CD4-positive, alpha-beta memory T cell (primary cell): ENCODE results near the gene ZP1. TPM values are rescaled to one million over a fixed set of nuclear protein-coding genes. Genes with fewer than 3 reads are reported as not detected.

Source experiments
- CTCF ChIA-PET: fragments of 350-600 bp; sonication (Branson Sonifier 250); formaldehyde crosslinking; loops from one replicate; lab custom pipeline; 2021; ENCODE audit warnings: inconsistent platforms; ENCODE audit not compliant: partially characterized antibody; lab: Charles Lee
- POLR2A ChIA-PET: fragments of 350-600 bp; sonication (Branson Sonifier 250); formaldehyde crosslinking; loops from one replicate; lab custom pipeline; 2021; ENCODE audit not compliant: partially characterized antibody; lab: Charles Lee
- DNase-seq, 5 donors: peaks; one replicate each; pipeline versions ENCODE4 v3.0.0 to v3.0.0-alpha.2; 2020 to 2022; ENCODE audit warnings: mixed read lengths in 1 of 5
- H3K27ac ChIP-seq: one replicate; pipeline ENCODE4 v1.7.0; 2013; ENCODE audit warnings: low read depth, low read length
- H3K27me3 ChIP-seq: 2 replicates; pipeline ENCODE4 v1.7.0; 2013; ENCODE audit warnings: mild to moderate bottlenecking, low read length, moderate library complexity; ENCODE audit not compliant: insufficient read depth
- H3K36me3 ChIP-seq: 2 replicates; pipeline ENCODE4 v1.7.0; 2013; ENCODE audit warnings: mild to moderate bottlenecking, low read length, moderate library complexity; ENCODE audit not compliant: insufficient read depth
- H3K4me1 ChIP-seq: 2 replicates; pipeline ENCODE4 v1.7.0; 2013; ENCODE audit warnings: mild to moderate bottlenecking, low read length, moderate library complexity; ENCODE audit not compliant: insufficient read depth
- H3K4me3 ChIP-seq, 2 donors: one replicate each; pipeline ENCODE4 v1.7.0; 2013; ENCODE audit warnings: low read length in 2 of 2, mild to moderate bottlenecking in 1 of 2
- H3K9me3 ChIP-seq, 2 donors: one replicate each; pipeline ENCODE4 v1.7.0; 2013; ENCODE audit warnings: low read length in 2 of 2, control low read depth in 1 of 2; ENCODE audit not compliant: control insufficient read depth in 1 of 2
- H3K27ac Mint-ChIP-seq, 7 donors: one replicate each; pipeline ENCODE4 v1.8.0; 2020 to 2021; ENCODE audit warnings: mixed read lengths in 7 of 7, mild to moderate bottlenecking in 6 of 7, inconsistent platforms in 3 of 7, moderate library complexity in 3 of 7
- H3K27me3 Mint-ChIP-seq, 2 donors: one replicate each; pipeline ENCODE4 v1.8.0; 2020 to 2021; ENCODE audit warnings: mixed read lengths in 2 of 2
- H3K36me3 Mint-ChIP-seq, 2 donors: one replicate each; pipeline ENCODE4 v1.8.0; 2020 to 2021; ENCODE audit warnings: mixed read lengths in 2 of 2, inconsistent platforms in 1 of 2, mild to moderate bottlenecking in 1 of 2
- H3K4me1 Mint-ChIP-seq, 4 donors: one replicate each; pipeline ENCODE4 v1.8.0; 2020 to 2021; ENCODE audit warnings: mixed read lengths in 4 of 4, mild to moderate bottlenecking in 1 of 4
- H3K4me3 Mint-ChIP-seq, 8 donors: one replicate each; pipeline ENCODE4 v1.8.0; 2020 to 2021; ENCODE audit warnings: mixed read lengths in 8 of 8, mild to moderate bottlenecking in 7 of 8, moderate library complexity in 6 of 8, inconsistent platforms in 3 of 8
- H3K9me3 Mint-ChIP-seq, 8 donors: one replicate each; pipeline ENCODE4 v1.8.0; 2020 to 2021; ENCODE audit warnings: mixed read lengths in 8 of 8, mild to moderate bottlenecking in 5 of 8, inconsistent platforms in 3 of 8, moderate library complexity in 1 of 8
- intact Hi-C: fragments of 100-400 bp; cut with micrococcal nuclease; formaldehyde crosslinking; loops from one replicate; pipeline ENCODE4 v1.15.1; 2023
- polyA plus RNA-seq, 2 donors: library from polyadenylated mRNA; unstranded; fragments of 300-500 nt; fragmentation: Illumina TruSeq; gene quantifications; one replicate each; pipeline ENCODE4 v1.2.3, GENCODE V29; 2021
- total RNA-seq, 2 experiments: library from RNA; stranded (reverse); gene quantifications; one replicate each; pipeline ENCODE4 v1.2.3, GENCODE V29; 2021

Gene ZP1
- total and polyA plus RNA-seq, 4 experiments from 2014 or later: 0.33 to 0.50 (median 0.41) TPM; not detected in 1

DNA sequence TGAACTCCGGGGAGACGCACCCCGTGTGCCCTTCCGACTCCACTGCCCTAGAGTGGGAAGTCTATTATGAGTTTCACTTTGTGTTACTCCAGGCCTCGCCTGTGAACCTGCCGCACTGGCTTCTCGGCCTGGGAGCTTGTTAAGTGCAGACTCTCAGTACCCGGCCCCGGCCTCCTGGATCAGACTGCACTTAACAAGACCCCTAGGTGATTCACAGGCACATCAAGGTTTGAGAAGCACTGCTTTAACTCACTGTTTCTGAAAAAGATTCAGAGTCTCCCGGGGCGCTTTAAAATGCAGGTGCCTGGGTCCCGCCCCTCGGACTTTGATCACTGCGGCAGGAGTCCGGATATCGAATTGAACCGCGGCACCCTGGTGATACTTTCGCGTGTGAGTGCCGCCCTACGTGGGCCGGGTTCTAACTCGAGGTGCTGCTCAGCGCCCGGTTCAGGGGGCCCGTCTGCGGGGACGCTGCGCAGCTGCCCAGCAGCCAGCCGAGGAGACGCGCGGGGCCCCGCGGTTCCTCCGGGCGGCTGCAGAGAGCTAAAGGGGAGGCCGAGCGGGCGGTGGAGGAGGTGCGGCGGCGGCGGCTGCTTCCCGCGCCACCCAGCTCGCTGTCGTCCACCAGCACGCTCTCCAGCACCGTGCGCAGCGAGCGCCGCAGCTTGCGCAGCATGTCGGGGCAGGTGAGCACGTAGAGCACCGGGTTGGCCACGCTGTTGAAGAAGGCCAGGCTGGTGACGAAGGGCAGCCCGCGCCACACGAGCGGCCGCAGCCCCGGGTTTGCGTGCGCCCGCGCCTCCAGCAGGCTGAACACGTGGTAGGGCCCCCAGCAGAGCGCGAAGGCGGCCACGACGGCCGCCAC lies 15.0 kb upstream of the ZP1 start:
- CTCF ChIA-PET: no interaction called here
- Mint-ChIP-seq H3K4me3 (no peak overlapping the region), H3K9me3 (no peaks in the 10 kb centered on the region), H3K27ac (no peak overlapping the region), H3K36me3 (peaks cover 32 to 37% of the 10 kb centered on the region in 2 donors), H3K4me1 (peaks cover 0 to 5% (median 2%) of the 10 kb centered on the region in 4 donors), H3K27me3 (no peaks in the 10 kb centered on the region)
- Histone ChIP-seq H3K4me1 (no peaks in the 10 kb centered on the region), H3K36me3 (peaks cover 19% of the 10 kb centered on the region), H3K27me3 (no peaks in the 10 kb centered on the region), H3K9me3 (no peaks in the 10 kb centered on the region), H3K4me3 (no peak overlapping the region), H3K27ac (no peak overlapping the region)
- POLR2A ChIA-PET: no interaction called here
- no peak for DNase-seq
- intact Hi-C loops: no loop called here

DNA sequence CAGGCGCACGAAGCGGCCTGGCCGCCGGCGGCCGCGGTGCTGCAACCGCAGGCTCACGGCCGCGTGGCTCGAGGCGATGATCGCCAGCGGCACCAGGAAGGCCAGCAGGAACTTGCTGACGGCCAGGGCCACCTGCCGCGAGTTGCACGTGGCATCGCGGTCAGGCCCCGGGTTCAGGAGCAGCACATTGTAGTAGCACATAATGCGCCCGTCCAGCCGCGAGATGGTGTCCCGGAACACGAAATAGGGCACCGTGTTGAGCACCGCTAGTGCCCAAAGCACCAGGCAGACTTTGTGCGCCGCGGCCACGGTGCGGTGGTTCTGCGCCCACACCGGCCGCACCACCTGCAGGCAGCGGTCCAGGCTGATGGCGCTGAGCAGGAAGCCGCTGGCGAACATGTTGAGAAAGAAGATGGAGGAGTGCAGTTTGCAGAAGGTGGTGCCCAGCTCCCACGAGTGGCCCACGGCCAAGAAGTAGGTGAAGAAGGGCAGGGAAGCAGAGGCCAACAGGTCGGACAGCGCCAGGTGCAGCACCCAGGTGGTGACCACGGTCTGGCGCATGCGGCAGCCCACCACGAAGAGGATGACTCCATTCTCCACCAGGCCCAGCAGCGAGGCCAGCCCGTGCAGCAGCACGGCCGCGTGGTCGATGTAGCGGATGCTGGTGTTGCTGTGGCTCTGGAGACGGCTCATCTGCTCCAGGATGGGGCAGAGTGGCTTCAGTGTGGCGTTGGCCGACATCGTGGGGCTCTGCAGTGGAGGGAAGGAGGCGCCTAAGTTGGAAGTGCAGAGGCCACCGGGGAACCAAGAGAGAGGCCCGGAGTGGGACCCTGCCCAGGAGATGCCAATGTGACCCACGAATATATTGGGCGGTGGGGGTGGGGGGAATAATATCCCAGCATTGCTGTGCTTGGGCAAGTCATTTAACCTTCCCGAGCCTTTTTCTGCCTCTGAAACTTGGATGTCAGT lies 14.1 kb upstream of the ZP1 start:
- POLR2A ChIA-PET: no interaction called here
- peaks cover under 1 to 9% (median 6%) of the 10 kb centered on the region in 4 donors for H3K4me1 Mint-ChIP-seq
- H3K9me3 ChIP-seq: no peaks in the 10 kb centered on the region
- no peaks in the 10 kb centered on the region for H3K27me3 ChIP-seq
- H3K27ac Mint-ChIP-seq: no peak overlapping the region
- intact Hi-C loops: no loop called here
- peaks cover 19% of the 10 kb centered on the region for H3K36me3 ChIP-seq
- peaks cover 32% of the 10 kb centered on the region in 2 donors for H3K36me3 Mint-ChIP-seq
- no peaks in the 10 kb centered on the region for H3K9me3 Mint-ChIP-seq
- CTCF ChIA-PET: no interaction called here
- peaks cover 3% of the 10 kb centered on the region for H3K4me1 ChIP-seq
- H3K27ac ChIP-seq: no peak overlapping the region
- DNase-seq: no peak
- H3K27me3 Mint-ChIP-seq: no peaks in the 10 kb centered on the region
- no peak overlapping the region for H3K4me3 ChIP-seq
- peak overlapping the region in 2 of 8 donors; percentile 60 to 91 for H3K4me3 Mint-ChIP-seq

DNA sequence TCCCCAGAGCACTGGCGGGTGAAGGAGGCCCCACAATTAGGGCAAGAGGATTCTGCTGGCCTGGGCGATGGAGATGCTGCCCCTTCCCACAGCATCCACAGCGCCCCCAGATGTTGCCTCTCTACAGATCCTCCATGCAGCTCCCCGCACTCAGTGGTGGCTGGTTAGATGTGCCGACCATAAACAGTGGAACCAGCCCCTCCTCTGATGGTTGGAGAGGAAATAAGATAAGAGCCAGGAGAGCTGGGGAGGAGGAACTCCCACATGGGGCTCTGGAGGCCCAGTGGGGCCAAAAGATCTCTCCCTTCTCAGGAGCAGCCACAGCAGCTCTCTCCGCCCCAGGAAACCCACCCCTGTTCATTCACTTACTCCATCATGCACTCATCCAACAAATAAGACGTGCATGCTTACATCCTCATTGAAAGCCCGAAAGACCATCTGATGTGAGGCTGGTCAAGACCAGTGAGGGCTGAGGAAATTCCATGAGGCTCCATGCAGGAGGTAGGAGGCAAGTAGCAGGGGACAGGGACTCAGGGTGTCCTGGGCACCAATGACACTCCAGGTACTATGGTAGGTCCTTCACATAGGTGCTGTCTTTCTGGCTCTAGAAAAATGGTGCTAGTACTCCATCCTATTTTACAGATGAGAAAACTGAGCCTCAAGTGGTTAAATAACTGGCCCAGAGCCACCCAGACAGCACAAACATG lies 13.0 kb upstream of the ZP1 start:
- no peaks in the 10 kb centered on the region for H3K27me3 ChIP-seq
- Mint-ChIP-seq H3K36me3 (peaks cover 24 to 26% of the 10 kb centered on the region in 2 donors), H3K4me1 (peaks cover 8 to 19% (median 16%) of the 10 kb centered on the region in 4 donors), H3K27ac (no peak overlapping the region), H3K4me3 (peak overlapping the region in 3 of 8 donors; percentile 29 to 91 (median 43)), H3K9me3 (no peaks in the 10 kb centered on the region), H3K27me3 (no peaks in the 10 kb centered on the region)
- POLR2A ChIA-PET: no interaction called here
- DNase-seq: no peak
- CTCF ChIA-PET: no interaction called here
- no peak overlapping the region for H3K4me3 ChIP-seq
- H3K27ac ChIP-seq: no peak overlapping the region
- H3K36me3 ChIP-seq: peaks cover 19% of the 10 kb centered on the region
- intact Hi-C loops: no loop called here
- H3K4me1 ChIP-seq: peaks cover 13% of the 10 kb centered on the region
- no peaks in the 10 kb centered on the region for H3K9me3 ChIP-seq

DNA sequence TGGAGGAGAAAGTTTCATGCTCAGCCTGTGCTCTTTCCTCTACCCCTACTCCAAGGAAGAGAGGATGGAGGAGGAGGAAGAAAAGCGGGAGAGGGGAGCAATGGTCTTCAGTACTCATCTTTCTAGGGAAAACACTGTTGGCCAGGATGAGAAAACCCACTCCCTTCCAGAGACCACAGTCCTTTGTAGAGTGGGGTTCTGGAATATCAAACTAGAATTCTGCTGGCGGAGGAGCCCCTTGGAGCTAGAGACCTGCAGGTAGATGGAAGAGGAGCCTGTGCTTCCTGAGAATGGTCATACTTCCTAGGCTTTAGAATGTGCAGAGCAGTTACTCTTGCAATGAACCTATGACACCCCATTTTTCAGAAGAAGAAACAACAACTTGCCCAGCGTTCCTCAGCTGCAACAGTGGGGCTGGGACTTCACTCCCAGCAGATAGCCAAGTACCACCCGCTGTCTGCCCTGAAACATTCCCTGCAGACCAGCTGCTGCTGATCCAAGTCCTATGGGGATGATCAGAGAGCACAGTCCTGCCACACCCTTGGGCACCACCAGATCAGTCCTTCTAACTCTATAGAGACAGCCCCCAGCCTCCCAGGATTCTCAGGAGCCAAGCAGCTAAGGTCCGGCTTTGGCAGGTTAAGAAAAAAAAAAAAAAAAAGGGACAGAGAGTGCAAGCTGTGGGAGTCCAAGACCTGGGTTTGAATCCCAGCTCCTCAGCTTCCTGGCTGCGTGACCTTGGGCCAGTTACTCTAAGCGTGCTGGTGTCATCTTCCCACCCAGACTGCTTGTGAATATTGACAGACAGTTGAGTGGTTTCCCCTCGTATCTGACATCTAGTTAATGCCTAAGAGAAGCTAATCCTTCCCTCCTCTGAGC lies 12.3 kb upstream of the ZP1 start:
- intact Hi-C loops: no loop called here
- peaks cover 16% of the 10 kb centered on the region for H3K36me3 ChIP-seq
- no peak overlapping the region for H3K27ac ChIP-seq
- DNase-seq: no peak
- H3K27ac Mint-ChIP-seq: peak overlapping the region in 1 of 7 donors; percentile 79
- no peak overlapping the region for H3K4me3 ChIP-seq
- no peaks in the 10 kb centered on the region for H3K9me3 ChIP-seq
- peaks cover 19 to 20% of the 10 kb centered on the region in 2 donors for H3K36me3 Mint-ChIP-seq
- H3K4me3 Mint-ChIP-seq: peak overlapping the region in 6 of 8 donors; percentile 64 to 91 (median 74)
- H3K9me3 Mint-ChIP-seq: no peaks in the 10 kb centered on the region
- H3K27me3 ChIP-seq: no peaks in the 10 kb centered on the region
- H3K4me1 ChIP-seq: peaks cover 13% of the 10 kb centered on the region
- peaks cover 8 to 21% (median 17%) of the 10 kb centered on the region in 4 donors for H3K4me1 Mint-ChIP-seq
- POLR2A ChIA-PET: no interaction called here
- H3K27me3 Mint-ChIP-seq: no peaks in the 10 kb centered on the region
- CTCF ChIA-PET: interaction anchor here (0.9 to 1.4 kb wide), 2 partner anchors 9 to 23 kb away, joined by 4 to 5 read pairs; no protein-coding TSS in a partner anchor

DNA sequence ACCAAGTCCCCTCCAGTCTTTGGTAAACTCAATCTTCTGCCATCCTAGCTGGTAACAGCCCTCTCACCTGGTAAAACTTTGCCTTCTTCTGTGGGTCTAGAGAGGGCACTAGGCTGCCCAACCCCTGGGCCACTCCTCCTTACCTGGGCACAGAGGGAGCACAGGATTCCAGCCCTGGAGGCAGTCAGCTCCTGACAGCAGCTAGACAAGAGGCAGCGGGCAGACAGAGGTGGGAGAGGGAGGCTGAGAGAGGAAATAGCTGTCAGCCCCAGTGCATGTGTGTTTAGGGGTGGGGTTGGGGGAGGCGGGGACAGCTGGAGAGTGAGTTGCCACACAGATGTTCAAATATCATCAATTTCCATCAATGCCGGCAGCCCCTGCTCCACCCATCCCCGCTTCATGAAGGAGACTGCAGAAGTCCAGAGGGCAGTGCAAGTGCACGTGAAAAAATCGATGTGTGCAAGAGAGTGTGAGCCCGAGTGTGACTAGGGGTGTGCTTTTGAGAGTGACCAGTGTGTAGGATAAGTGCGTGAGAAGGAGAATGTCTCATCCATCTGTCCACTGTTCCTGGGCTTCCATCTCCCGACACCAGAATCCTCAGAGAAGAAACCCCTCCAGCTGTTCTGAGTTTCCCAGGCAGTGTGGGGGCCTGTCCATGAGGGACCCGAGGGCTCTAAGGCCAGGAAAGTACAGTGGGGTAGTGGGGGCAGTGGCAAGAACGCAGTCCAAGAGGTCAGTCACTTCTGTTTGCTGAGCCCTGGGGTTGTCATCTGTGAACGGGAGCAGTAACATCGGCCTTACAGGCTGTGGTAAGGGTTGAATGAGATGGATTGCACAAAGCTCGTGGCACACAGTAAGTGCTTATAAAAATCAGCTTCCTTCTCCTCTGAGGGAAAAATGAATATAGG lies 11.4 kb upstream of the ZP1 start, which contains the start of gene PTGDR2:
TSS of gene PTGDR2 (minus strand) at position 225 of the 908 bp plus-strand sequence. CDS start 2,228 bp downstream, outside the sequence.
- Histone ChIP-seq H3K27me3 (no peaks in the 10 kb centered on the region), H3K27ac (no peak within 1 kb of the TSS), H3K4me1 (peaks cover 13% of the 10 kb centered on the region), H3K36me3 (peaks cover 8% of the 10 kb centered on the region), H3K4me3 (no peak within 1 kb of the TSS), H3K9me3 (no peaks in the 10 kb centered on the region)
- no peaks in the 10 kb centered on the region for H3K27me3 Mint-ChIP-seq
- no peaks in the 10 kb centered on the region for H3K9me3 Mint-ChIP-seq
- peaks cover 12 to 14% of the 10 kb centered on the region in 2 donors for H3K36me3 Mint-ChIP-seq
- DNase-seq: no peak
- peak within 1 kb of the TSS in 2 of 7 donors; percentile 60 to 79 for H3K27ac Mint-ChIP-seq
- CTCF ChIA-PET: interaction anchor here (0.9 to 1.4 kb wide), 3 partner anchors 9 to 25 kb away, joined by 4 to 5 read pairs (median 4); no protein-coding TSS in a partner anchor
- POLR2A ChIA-PET: no interaction called here
- peaks cover 8 to 21% (median 17%) of the 10 kb centered on the region in 4 donors for H3K4me1 Mint-ChIP-seq
- peak within 1 kb of the TSS in 7 of 8 donors; percentile 64 to 91 (median 72) for H3K4me3 Mint-ChIP-seq
- intact Hi-C loops: no loop called here
